Measurements from ENCODE around the gene PKIG. TPM values are rescaled to one million over a fixed set of nuclear protein-coding genes. Genes with fewer than 3 reads are reported as not detected.

The PKIG gene
- total RNA-seq, 1 experiment from 2014 or later: 41.9 TPM

DNA sequence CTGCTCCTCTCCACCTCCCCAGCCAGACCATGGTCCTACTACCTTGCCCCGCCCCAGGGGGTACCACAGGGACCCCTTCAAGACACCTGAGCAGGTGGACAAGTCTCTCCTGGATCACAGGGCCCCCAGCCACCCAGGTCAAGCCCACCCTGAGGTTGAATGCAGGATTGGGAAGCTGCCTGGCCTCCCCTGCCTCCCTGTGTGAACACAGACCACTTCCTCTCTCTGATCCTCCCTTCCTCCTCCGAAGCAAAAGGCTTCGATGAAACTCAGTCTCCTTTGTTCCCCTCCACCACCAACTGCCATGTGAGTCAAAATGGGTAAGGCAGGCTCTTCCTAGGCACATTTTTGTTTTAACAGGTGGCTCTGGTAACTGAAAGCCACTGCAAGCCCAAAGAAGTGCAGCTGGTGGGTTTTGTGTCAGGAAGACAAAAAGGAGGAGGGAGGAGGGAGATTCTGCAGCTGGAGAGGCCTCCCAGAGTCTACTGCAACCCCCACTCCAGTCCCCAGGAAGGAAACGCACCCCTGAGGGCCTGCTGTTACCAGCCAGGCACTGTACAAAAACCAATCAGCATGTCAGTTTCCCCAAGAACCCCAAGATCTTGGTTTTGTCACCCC is 63.8 kb downstream of the PKIG start:
- Histone ChIP-seq H3K27ac (no peak overlapping the region), H2AFZ (no peak overlapping the region), H3K27me3 (ENCODE audit: insufficient read depth, low read depth) (no peaks in the 10 kb centered on the region), H4K20me1 (ENCODE audit: insufficient read depth) (no peaks in the 10 kb centered on the region), H3F3A (ENCODE audit: insufficient read depth, low read depth) (peaks cover 29% of the 10 kb centered on the region), H3K4me3 (no peak overlapping the region), H3K79me2 (ENCODE audit: low read depth) (no peaks in the 10 kb centered on the region), H3K36me3 (ENCODE audit: low read depth) (no peaks in the 10 kb centered on the region), H3K4me2 (no peak overlapping the region), H3K9me2 (ENCODE audit: insufficient read depth) (no peaks in the 10 kb centered on the region), H3K9me3 (ENCODE audit: insufficient read depth, low read depth) (no peaks in the 10 kb centered on the region), H3K4me1 (replicated peaks; ENCODE audit: insufficient read depth) (peaks cover 45% of the 10 kb centered on the region)
- intact Hi-C loops (cut with micrococcal nuclease; ENCODE audit: unreplicated experiment): no loop called here
- no peak for TF ChIP-seq EZH2 (IDR thresholded peaks at IDR 0.05; ENCODE audit: low read depth)
- TF ChIP-seq, protein P1, sequence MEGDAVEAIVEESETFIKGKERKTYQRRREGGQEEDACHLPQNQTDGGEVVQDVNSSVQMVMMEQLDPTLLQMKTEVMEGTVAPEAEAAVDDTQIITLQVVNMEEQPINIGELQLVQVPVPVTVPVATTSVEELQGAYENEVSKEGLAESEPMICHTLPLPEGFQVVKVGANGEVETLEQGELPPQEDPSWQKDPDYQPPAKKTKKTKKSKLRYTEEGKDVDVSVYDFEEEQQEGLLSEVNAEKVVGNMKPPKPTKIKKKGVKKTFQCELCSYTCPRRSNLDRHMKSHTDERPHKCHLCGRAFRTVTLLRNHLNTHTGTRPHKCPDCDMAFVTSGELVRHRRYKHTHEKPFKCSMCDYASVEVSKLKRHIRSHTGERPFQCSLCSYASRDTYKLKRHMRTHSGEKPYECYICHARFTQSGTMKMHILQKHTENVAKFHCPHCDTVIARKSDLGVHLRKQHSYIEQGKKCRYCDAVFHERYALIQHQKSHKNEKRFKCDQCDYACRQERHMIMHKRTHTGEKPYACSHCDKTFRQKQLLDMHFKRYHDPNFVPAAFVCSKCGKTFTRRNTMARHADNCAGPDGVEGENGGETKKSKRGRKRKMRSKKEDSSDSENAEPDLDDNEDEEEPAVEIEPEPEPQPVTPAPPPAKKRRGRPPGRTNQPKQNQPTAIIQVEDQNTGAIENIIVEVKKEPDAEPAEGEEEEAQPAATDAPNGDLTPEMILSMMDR (conservative IDR thresholded peaks at IDR 0.05): no peak
- no peak for DNase-seq
- POLR2A ChIA-PET (ENCODE audit: unreplicated experiment): no interaction called here
- CTCF ChIA-PET: no interaction called here
- no TSS peak for BruUV-seq (replicated peaks)

DNA sequence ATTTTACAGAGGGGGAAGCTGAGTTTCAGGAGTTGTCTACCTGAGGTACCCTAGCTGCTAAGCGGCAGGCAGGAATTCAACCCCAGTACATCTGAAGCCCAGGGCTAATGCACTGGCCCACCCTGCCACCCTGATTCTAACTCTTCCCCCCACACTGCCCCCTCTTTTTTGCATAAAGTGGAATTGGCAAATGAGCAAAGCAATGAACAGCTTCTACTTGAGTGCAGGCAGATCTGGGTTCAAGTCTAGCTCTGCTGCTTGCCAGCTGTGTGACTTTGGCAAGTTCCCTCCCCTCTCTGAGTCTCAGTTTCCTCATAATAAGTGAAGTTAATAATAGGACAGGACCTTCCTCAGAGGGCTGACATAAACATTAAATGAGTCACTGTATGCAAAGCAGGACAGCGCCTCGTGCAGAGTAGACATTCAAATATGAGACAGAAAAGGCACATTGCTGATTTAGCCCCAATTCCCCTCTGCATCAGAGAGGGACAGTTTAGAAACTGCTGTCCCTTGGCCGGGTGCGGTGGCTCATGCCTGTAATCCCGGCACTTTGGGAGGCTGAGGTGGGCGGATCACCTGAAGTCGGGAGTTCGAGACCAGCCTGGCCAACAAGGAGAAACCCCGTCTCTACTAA is 64.4 kb downstream of the PKIG start:
- no peak for DNase-seq
- Histone ChIP-seq H3K27ac (no peak overlapping the region), H3K9me3 (ENCODE audit: insufficient read depth, low read depth) (no peaks in the 10 kb centered on the region), H3K9me2 (ENCODE audit: insufficient read depth) (no peaks in the 10 kb centered on the region), H3K79me2 (ENCODE audit: low read depth) (no peaks in the 10 kb centered on the region), H3K4me2 (no peak overlapping the region), H2AFZ (no peak overlapping the region), H3K36me3 (ENCODE audit: low read depth) (no peaks in the 10 kb centered on the region), H3F3A (ENCODE audit: insufficient read depth, low read depth) (peaks cover 29% of the 10 kb centered on the region), H3K4me1 (replicated peaks; ENCODE audit: insufficient read depth) (peaks cover 44% of the 10 kb centered on the region), H3K27me3 (ENCODE audit: insufficient read depth, low read depth) (no peaks in the 10 kb centered on the region), H3K4me3 (no peak overlapping the region), H4K20me1 (ENCODE audit: insufficient read depth) (no peaks in the 10 kb centered on the region)
- TF ChIP-seq EZH2 (IDR thresholded peaks at IDR 0.05; ENCODE audit: low read depth): no peak
- TF ChIP-seq, protein P1 (conservative IDR thresholded peaks at IDR 0.05): no peak
- CTCF ChIA-PET: no interaction called here
- intact Hi-C loops (cut with micrococcal nuclease; ENCODE audit: unreplicated experiment): no loop called here
- POLR2A ChIA-PET (ENCODE audit: unreplicated experiment): no interaction called here
- BruUV-seq (replicated peaks): no TSS peak

DNA sequence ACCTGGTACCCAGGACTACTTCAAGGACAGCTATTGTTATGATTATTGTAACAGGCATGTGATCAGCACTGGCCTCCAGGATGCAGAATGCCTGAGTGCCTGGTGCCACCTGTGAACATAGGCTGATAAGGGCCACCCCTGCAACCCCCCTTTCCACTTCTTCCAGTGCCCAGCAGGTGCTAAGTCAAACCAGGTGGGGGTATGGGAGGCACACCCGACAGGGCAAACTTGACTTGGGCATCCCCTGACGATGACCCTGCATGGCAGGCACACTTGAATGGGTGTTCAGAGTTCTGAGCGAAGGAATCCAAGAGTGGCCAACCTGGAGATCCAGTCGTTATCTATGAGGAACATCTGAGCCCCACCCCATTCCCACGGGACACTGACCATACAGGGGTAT is 65.7 kb downstream of the PKIG start:
- intact Hi-C loops (cut with micrococcal nuclease; ENCODE audit: unreplicated experiment): no loop called here
- TF ChIP-seq, protein P1 (conservative IDR thresholded peaks at IDR 0.05): no peak
- no peak for TF ChIP-seq EZH2 (IDR thresholded peaks at IDR 0.05; ENCODE audit: low read depth)
- H3K36me3 ChIP-seq (ENCODE audit: low read depth): no peaks in the 10 kb centered on the region
- BruUV-seq (replicated peaks): no TSS peak
- H3K4me2 ChIP-seq: no peak overlapping the region
- peaks cover 34% of the 10 kb centered on the region for H3K4me1 ChIP-seq (replicated peaks; ENCODE audit: insufficient read depth)
- no peak overlapping the region for H3K4me3 ChIP-seq
- H3K27me3 ChIP-seq (ENCODE audit: insufficient read depth, low read depth): no peaks in the 10 kb centered on the region
- H2AFZ ChIP-seq: no peak overlapping the region
- no peaks in the 10 kb centered on the region for H4K20me1 ChIP-seq (ENCODE audit: insufficient read depth)
- H3K9me2 ChIP-seq (ENCODE audit: insufficient read depth): no peaks in the 10 kb centered on the region
- H3K9me3 ChIP-seq (ENCODE audit: insufficient read depth, low read depth): no peaks in the 10 kb centered on the region
- peaks cover 23% of the 10 kb centered on the region for H3F3A ChIP-seq (ENCODE audit: insufficient read depth, low read depth)
- no peak for DNase-seq
- ChIA-PET POLR2A (ENCODE audit: unreplicated experiment) (interaction anchor here (0.7 kb wide), 1 partner anchor 756 kb away, joined by 3 read pairs; no protein-coding TSS in a partner anchor), CTCF (no interaction called here)
- no peaks in the 10 kb centered on the region for H3K79me2 ChIP-seq (ENCODE audit: low read depth)
- H3K27ac ChIP-seq: no peak overlapping the region
